ENCODE data around the gene PIGL. TPM values are rescaled to one million over a fixed set of nuclear protein-coding genes. Genes with fewer than 3 reads are reported as not detected.

The PIGL gene
- total and polyA plus RNA-seq, 2 donors (not counting 3 experiments of a cell fraction or from before 2014, with no cell fraction given), result 28.6 to 40.8 TPM

GRCh38 chr17:16374146-16374938 is 157.3 kb downstream of the PIGL start:
- TF ChIP-seq CTCF (IDR thresholded peaks at IDR 0.05; ENCODE audit: extremely low read depth in 1 of 2, insufficient read depth in 1 of 2, low read depth in 1 of 2, low read length in 2 of 2) (no peak), FOS (IDR thresholded peaks at IDR 0.05; ENCODE audit: borderline replicate concordance, insufficient read depth, low read length) (no peak), EZH2 (IDR thresholded peaks at IDR 0.05; ENCODE audit: borderline replicate concordance, low read depth, low read length, severe bottlenecking) (no peak), MAX (IDR thresholded peaks at IDR 0.05; ENCODE audit: insufficient read depth, insufficient read length) (no peak), GATA2 (IDR thresholded peaks at IDR 0.05; ENCODE audit: insufficient read depth, insufficient read length, low read depth, low read length) (no peak), POLR2AphosphoS5 (IDR thresholded peaks at IDR 0.05; ENCODE audit: insufficient read depth, low read depth, low read length) (no peak), JUN (IDR thresholded peaks at IDR 0.05; ENCODE audit: borderline replicate concordance, insufficient read depth, insufficient read length, low read depth) (no peak)
- H3K79me2 ChIP-seq (ENCODE audit: control insufficient read depth, insufficient read depth, low read length), result no peaks in the 10 kb centered on the region
- H3K36me3 ChIP-seq (ENCODE audit: control insufficient read depth in 2 of 2, extremely low read depth in 1 of 2, insufficient read depth in 2 of 2, low read length in 2 of 2), result no peaks in the 10 kb centered on the region
- no peaks in the 10 kb centered on the region for H3K4me1 ChIP-seq (ENCODE audit: control insufficient read depth, extremely low read depth, insufficient read depth, low read length)
- no peak overlapping the region for H3K27ac ChIP-seq (ENCODE audit: insufficient read depth, low read depth, low read length)
- FAIRE-seq (no peak), DNase-seq (ENCODE audit: low read depth, low spot score) (peak; percentile 20)
- H3K27me3 ChIP-seq (ENCODE audit: control insufficient read depth in 2 of 2, insufficient read depth in 2 of 2, low read length in 2 of 2), result no peaks in the 10 kb centered on the region
- no peak overlapping the region for H3K4me3 ChIP-seq (replicated peaks in 1 of 3; ENCODE audit: insufficient read depth in 1 of 3, low read depth in 1 of 3, low read length in 3 of 3)
- no peaks in the 10 kb centered on the region for H4K20me1 ChIP-seq (replicated peaks; ENCODE audit: control insufficient read depth, extremely low read depth, insufficient read depth, low read length)
- H3K4me2 ChIP-seq (ENCODE audit: insufficient read depth, low read length), result no peak overlapping the region
- ChIA-PET POLR2A (no interaction called here), CTCF (interaction anchor here (1.4 to 5.3 kb wide), 2 partner anchors 10 to 70 kb away, joined by 3 to 45 read pairs; no protein-coding TSS in a partner anchor)
- no peaks in the 10 kb centered on the region for H3K9me1 ChIP-seq (replicated peaks; ENCODE audit: control insufficient read depth, extremely low read depth, insufficient read depth, low read length)
- dilution Hi-C loops (cut with MboI; ENCODE audit: extremely low pct_ligation_motif_present, low sequenced_read_pairs) (no loop called here), intact Hi-C loops (cut with micrococcal nuclease) (no loop called here)
- BruUV-seq (replicated peaks), result no TSS peak
- H3K9me3 ChIP-seq (replicated peaks; ENCODE audit: control insufficient read depth, insufficient read depth, low read length), result no peaks in the 10 kb centered on the region
- no peak overlapping the region for H2AFZ ChIP-seq (ENCODE audit: low read depth, low read length)
- H3K9ac ChIP-seq (replicated peaks; ENCODE audit: extremely low read depth, insufficient read depth, low read length), result no peak overlapping the region

MicroRNAs within 50 kb of the gene (microRNA counts, 767-probe panel; counts per million panel counts)
- microRNA hsa-miR-1288, result 723 counts per million, percentile 96 among the panel's probes with 10 or more counts

Small RNA genes lying within 50 kb of the gene (microRNA-seq; reads per million reads assigned to microRNA genes)
- gene MIR1288 (ENCODE audit: borderline number of aligned reads, borderline replicate concordance), result not detected

Small RNA genes lying within 50 kb of the gene (small RNA-seq; reads per million reads assigned to genes)
- gene MIR1288 (ENCODE audit: insufficient read depth, insufficient read length, low read depth, low replicate concordance), result not detected

Other genes with a start within 250 kb of the PIGL start
- 18.0 and 21.9 TPM in 2 replicates for gene ZSWIM7, start 217.5 kb upstream of the PIGL start, total RNA-seq
- 33.8 and 38.9 TPM in 2 replicates for gene ZSWIM7, start 217.5 kb upstream of the PIGL start, polyA plus RNA-seq
- gene TTC19, start 217.4 kb upstream of the PIGL start, total RNA-seq, result 32.8 and 33.3 TPM in 2 replicates
- 7.6 and 7.8 TPM in 2 replicates for gene TTC19, start 217.4 kb upstream of the PIGL start, polyA plus RNA-seq
- 134 and 140 TPM in 2 replicates for gene NCOR1, start 1.7 kb upstream of the PIGL start, total RNA-seq
- gene NCOR1, start 1.7 kb upstream of the PIGL start, polyA plus RNA-seq, result 81.1 and 90.0 TPM in 2 replicates
- 41.6 and 44.0 TPM in 2 replicates for gene CENPV, start 136.3 kb downstream of the PIGL start, total RNA-seq
- 29.9 and 38.2 TPM in 2 replicates for gene CENPV, start 136.3 kb downstream of the PIGL start, polyA plus RNA-seq
- gene UBB, start 163.9 kb downstream of the PIGL start, total RNA-seq, result 1,183 and 1,294 TPM in 2 replicates
- gene UBB, start 163.9 kb downstream of the PIGL start, polyA plus RNA-seq, result 1,282 and 1,683 TPM in 2 replicates
- 6.7 and 10.6 TPM in 2 replicates for gene TRPV2, start 198.4 kb downstream of the PIGL start, total RNA-seq
- gene TRPV2, start 198.4 kb downstream of the PIGL start, polyA plus RNA-seq, result 3.3 and 4.2 TPM in 2 replicates

All from endothelial cell of umbilical vein (primary cell).